ENCODE results near the gene MAPRE2.

GRCh38 chr18:35117372-35117771, 76.2 kb downstream of the MAPRE2 start:
- TF ChIP-seq POLR2A (IDR thresholded peaks at IDR 0.05) (no peak), CTCF (IDR thresholded peaks at IDR 0.05) (no peak)

Data from heart left ventricle (tissue), 13 donors.